B cell (primary cell): ENCODE measurements around the gene PHOSPHO1. TPM values are rescaled to one million over a fixed set of nuclear protein-coding genes. Genes with fewer than 3 reads are reported as not detected.

ENCODE experiments used
- ATAC-seq: fragments of 200-7000 bp; cut with Tn5 transposase; one replicate; pipeline ENCODE4 v1.10.0; 2021; ENCODE audit warnings: low read depth, mild to moderate bottlenecking, moderate number of reproducible peaks, moderate library complexity
- CTCF ChIA-PET: fragments of 350-600 bp; sonication (Branson Sonifier 250); formaldehyde crosslinking; loops from one replicate; lab custom pipeline; 2021; ENCODE audit warnings: antibody characterized with exemption, inconsistent platforms; lab: Charles Lee
- POLR2A ChIA-PET: fragments of 350-600 bp; sonication (Branson Sonifier 250); formaldehyde crosslinking; loops from one replicate; lab custom pipeline; 2021; ENCODE audit warnings: antibody characterized with exemption; lab: Charles Lee
- DNase-seq: peaks from one replicate; pipeline ENCODE4 v3.0.0; 2013
- H2AFZ ChIP-seq: 2 replicates; pipeline ENCODE4 v1.6.1; 2012; ENCODE audit warnings: mild to moderate bottlenecking, low read depth, low read length; ENCODE audit not compliant: insufficient read depth, poor library complexity, severe bottlenecking
- H3K27ac ChIP-seq, 2 donors: 1 replicate in 1 of 2; 2 replicates in 1 of 2; pipeline ENCODE4 v1.5.1; 2012 to 2013; ENCODE audit warnings: low read length in 2 of 2, mild to moderate bottlenecking in 2 of 2, moderate library complexity in 1 of 2
- H3K27me3 ChIP-seq, 4 experiments: fragments of 200-600 bp in 1 of 4; sonication (generic) in 1 of 4; replicated peaks in 1 of 4; 1 replicate in 2 of 4; 2 replicates in 2 of 4; pipeline versions ENCODE4 v1.6.1 to v1.7.0; 2013 to 2016; ENCODE audit warnings: low read length in 3 of 4, mild to moderate bottlenecking in 2 of 4, mixed read lengths in 1 of 4, moderate library complexity in 1 of 4; ENCODE audit not compliant: insufficient read depth in 4 of 4, control insufficient read depth in 3 of 4; ENCODE audit errors: control extremely low read depth in 1 of 4
- H3K36me3 ChIP-seq, 2 experiments: replicated peaks in 1 of 2; 1 replicate in 1 of 2; 2 replicates in 1 of 2; pipeline versions ENCODE4 v1.6.1 to v1.7.1; 2013; ENCODE audit warnings: low read length in 1 of 2; ENCODE audit not compliant: insufficient read depth in 2 of 2, control insufficient read depth in 1 of 2; ENCODE audit errors: control extremely low read depth in 1 of 2, extremely low read depth in 1 of 2
- H3K4me1 ChIP-seq, 2 donors: fragments of 200-600 bp in 1 of 2; sonication (generic) in 1 of 2; 1 replicate in 1 of 2; 2 replicates in 1 of 2; pipeline versions ENCODE4 v1.5.1 to v1.6.1; 2013 to 2017; ENCODE audit warnings: low read length in 2 of 2; ENCODE audit not compliant: control insufficient read depth in 2 of 2, insufficient read depth in 2 of 2
- H3K4me2 ChIP-seq: replicated peaks from 2 replicates; pipeline ENCODE3; 2012; ENCODE audit warnings: mild to moderate bottlenecking, low read depth, low read length; ENCODE audit not compliant: poor library complexity, severe bottlenecking
- H3K4me3 ChIP-seq, 5 experiments: fragments of 200-600 bp in 1 of 5; sonication (generic) in 1 of 5; 1 replicate in 3 of 5; 2 replicates in 2 of 5; pipeline versions ENCODE4 v1.5.1 to v1.7.0; 2011 to 2016; ENCODE audit warnings: low read length in 4 of 5, mild to moderate bottlenecking in 4 of 5, low read depth in 2 of 5, control low read depth in 1 of 5, moderate library complexity in 1 of 5; ENCODE audit not compliant: insufficient read depth in 1 of 5; ENCODE audit errors: control extremely low read depth in 1 of 5, extremely low read depth in 1 of 5
- H3K79me2 ChIP-seq: fragments of 200-600 bp; sonication (generic); one replicate; pipeline ENCODE4 v1.6.0; 2016; ENCODE audit warnings: low read length; ENCODE audit not compliant: control insufficient read depth, insufficient read depth
- H3K9ac ChIP-seq: fragments of 200-600 bp; sonication (generic); 2 replicates; pipeline ENCODE4 v1.6.1; 2017; ENCODE audit warnings: mild to moderate bottlenecking, low read length, moderate library complexity
- H3K9me3 ChIP-seq, 3 donors: one replicate each; pipeline versions ENCODE4 v1.6.1 to v1.7.1; 2013; ENCODE audit warnings: low read length in 2 of 3; ENCODE audit not compliant: control insufficient read depth in 2 of 3, insufficient read depth in 1 of 3; ENCODE audit errors: control extremely low read depth in 1 of 3
- H4K20me1 ChIP-seq: 2 replicates; pipeline ENCODE4 v1.6.0; 2012; ENCODE audit warnings: mild to moderate bottlenecking, low read length; ENCODE audit not compliant: insufficient read depth, control insufficient read depth, poor library complexity, severe bottlenecking
- H3K27ac Mint-ChIP-seq: one replicate; pipeline ENCODE4 v1.8.0; 2021; ENCODE audit warnings: mixed read lengths
- H3K27me3 Mint-ChIP-seq: one replicate; pipeline ENCODE4 v1.8.0; 2021; ENCODE audit warnings: mixed read lengths
- H3K4me1 Mint-ChIP-seq: one replicate; pipeline ENCODE4 v1.8.0; 2021; ENCODE audit warnings: mixed read lengths
- H3K4me3 Mint-ChIP-seq: one replicate; pipeline ENCODE4 v1.8.0; 2021; ENCODE audit warnings: mixed read lengths
- H3K9me3 Mint-ChIP-seq: one replicate; pipeline ENCODE4 v1.8.0; 2022; ENCODE audit warnings: mixed read lengths; ENCODE audit not compliant: insufficient read depth
- CTCF ChIP-seq: fragments of 200-600 bp; IDR thresholded peaks from one replicate; pipeline ENCODE4 v1.8.0; 2022; ENCODE audit warnings: antibody characterized with exemption, mild to moderate bottlenecking
- EZH2 ChIP-seq: IDR thresholded peaks from 2 replicates; pipeline ENCODE4 v1.6.1; 2012; ENCODE audit warnings: borderline replicate concordance, low read depth, mild to moderate bottlenecking, moderate library complexity, low read length; ENCODE audit not compliant: insufficient read depth, poor library complexity, severe bottlenecking
- WGBS: methylation state at CpG from one replicate; pipeline ENCODE4 v1.1.5; 2013; ENCODE audit warnings: missing lambda C conversion rate; ENCODE audit not compliant: insufficient coverage; 5-methylcytosine and 5-hydroxymethylcytosine counted together
- intact Hi-C: fragments of 100-400 bp; cut with micrococcal nuclease; formaldehyde crosslinking; loops from one replicate; pipeline ENCODE4 v1.10.0; 2022
- polyA plus RNA-seq: library from polyadenylated mRNA; depleted of rRNA; stranded (reverse); fragments of >200 nt; gene quantifications from 2 replicates; pipeline ENCODE4 v1.2.3, GENCODE V29; 2012
- total RNA-seq, 2 donors: library from RNA; stranded (reverse); fragments of 120-200 nt in 1 of 2; gene quantifications; 1 replicate in 1 of 2; 2 replicates in 1 of 2; pipeline versions ENCODE4 v1.2.3 to v1.2.4, GENCODE V29; 2013 to 2022

Gene PHOSPHO1
- total and polyA plus RNA-seq, 2 donors (not counting 1 experiment from before 2014, with no cell fraction given) = 0.15 TPM; not detected in 1

GRCh38 chr17:49259663-49260010 is 29.1 kb upstream of the PHOSPHO1 start:
- Mint-ChIP-seq H3K27ac (no peak overlapping the region), H3K4me3 (peak overlapping the region; percentile 86), H3K27me3 (peaks cover 19% of the 10 kb centered on the region), H3K4me1 (peaks cover 12% of the 10 kb centered on the region), H3K9me3 (no peaks in the 10 kb centered on the region)
- POLR2A ChIA-PET = interaction anchor here (0.7 kb wide), 1 partner anchor 1148 kb away, joined by 10 read pairs; no protein-coding TSS in a partner anchor
- ATAC-seq (no peak), DNase-seq (no peak)
- intact Hi-C loops = loop anchor here (5.0 kb wide), 1 partner anchor 32 kb away; no protein-coding TSS in a partner anchor
- CTCF ChIA-PET = interaction anchor here (1.1 to 1.5 kb wide), 2 partner anchors 30 to 32 kb away, joined by 3 to 7 read pairs; no protein-coding TSS in a partner anchor
- Histone ChIP-seq H3K4me1 (peaks cover 13 to 14% of the 10 kb centered on the region in 2 donors), H3K36me3 (no peaks in the 10 kb centered on the region), H3K4me2 (peak overlapping the region; percentile 89), H3K9ac (peak overlapping the region; percentile 78), H4K20me1 (no peaks in the 10 kb centered on the region), H3K9me3 (no peaks in the 10 kb centered on the region), H2AFZ (peak overlapping the region; percentile 85), H3K27ac (no peak overlapping the region), H3K79me2 (no peaks in the 10 kb centered on the region), H3K27me3 (peaks cover 0 to 24% (median 4%) of the 10 kb centered on the region in 4 experiments), H3K4me3 (peak overlapping the region; percentile 26 to 68 (median 52))
- TF ChIP-seq EZH2 (no peak), CTCF (no peak)
- WGBS = 11% methylated on average over 9 of the region's 10 CpGs

GRCh38 chr17:49258394-49258793 is 27.8 kb upstream of the PHOSPHO1 start:
- Histone ChIP-seq H3K4me3 (no peak overlapping the region), H3K9ac (no peak overlapping the region), H2AFZ (no peak overlapping the region), H3K9me3 (no peaks in the 10 kb centered on the region), H3K79me2 (no peaks in the 10 kb centered on the region), H3K4me1 (peaks cover 13 to 14% of the 10 kb centered on the region in 2 donors), H3K27ac (no peak overlapping the region), H3K36me3 (no peaks in the 10 kb centered on the region), H4K20me1 (no peaks in the 10 kb centered on the region), H3K27me3 (peaks cover 0 to 15% (median 3%) of the 10 kb centered on the region in 4 experiments), H3K4me2 (no peak overlapping the region)
- ATAC-seq = no peak
- intact Hi-C loops = no loop called here
- TF ChIP-seq EZH2 = no peak
- no peak for TF ChIP-seq CTCF
- Mint-ChIP-seq H3K4me3 (no peak overlapping the region), H3K4me1 (peaks cover 12% of the 10 kb centered on the region), H3K27ac (no peak overlapping the region), H3K27me3 (peaks cover 13% of the 10 kb centered on the region), H3K9me3 (no peaks in the 10 kb centered on the region)
- CTCF ChIA-PET = interaction anchor here (0.9 kb wide), 1 partner anchor 32 kb away, joined by 5 read pairs; no protein-coding TSS in a partner anchor
- no peak for DNase-seq
- POLR2A ChIA-PET = no interaction called here
- WGBS = 100% methylated on average over 2 of the region's 3 CpGs
